Measurements from ENCODE around the gene MUSTN1. TPM values are rescaled to one million over a fixed set of nuclear protein-coding genes. Genes with fewer than 3 reads are reported as not detected.

Gene MUSTN1
- total RNA-seq, 2 experiments from 2014 or later: 0.40 to 3.0 TPM

GRCh38 chr3:52790337-52790736, 44.5 kb downstream of the MUSTN1 start:
- ATAC-seq: no peak
- CTCF ChIA-PET: interaction anchor here (1.3 kb wide), 1 partner anchor 9 kb away, joined by 3 read pairs; no protein-coding TSS in a partner anchor
- H3K27ac Mint-ChIP-seq: no peak overlapping the region
- no peaks in the 10 kb centered on the region for H3K9me3 Mint-ChIP-seq (ENCODE audit: low read depth)
- H3K4me1 Mint-ChIP-seq: no peaks in the 10 kb centered on the region
- DNase-seq: no peak
- H3K36me3 Mint-ChIP-seq: no peaks in the 10 kb centered on the region
- H3K4me3 Mint-ChIP-seq: no peak overlapping the region
- no peaks in the 10 kb centered on the region for H3K27me3 Mint-ChIP-seq

DNA sequence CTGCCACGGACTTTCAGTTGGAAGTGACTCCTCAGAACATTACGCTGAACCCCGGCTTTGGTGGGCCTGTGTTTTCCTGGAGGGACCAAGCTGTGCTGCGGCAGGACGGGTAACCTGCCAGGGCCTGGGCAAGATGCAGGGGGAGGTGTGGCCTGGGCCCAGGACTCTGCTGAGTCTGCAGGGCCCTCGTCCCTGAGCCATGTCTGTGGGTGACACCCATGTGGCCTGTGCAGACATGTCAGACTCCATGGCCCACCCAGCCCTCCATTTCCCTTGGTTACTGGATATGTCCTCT, 45.1 kb downstream of the MUSTN1 start:
- no peak for ATAC-seq
- no peaks in the 10 kb centered on the region for H3K4me1 Mint-ChIP-seq
- CTCF ChIA-PET: interaction anchor here (1.3 kb wide), 1 partner anchor 10 kb away, joined by 3 read pairs; no protein-coding TSS in a partner anchor
- H3K4me3 Mint-ChIP-seq: no peak overlapping the region
- H3K9me3 Mint-ChIP-seq (ENCODE audit: low read depth): no peaks in the 10 kb centered on the region
- H3K27ac Mint-ChIP-seq: no peak overlapping the region
- H3K36me3 Mint-ChIP-seq: no peaks in the 10 kb centered on the region
- no peaks in the 10 kb centered on the region for H3K27me3 Mint-ChIP-seq
- DNase-seq: no peak

DNA sequence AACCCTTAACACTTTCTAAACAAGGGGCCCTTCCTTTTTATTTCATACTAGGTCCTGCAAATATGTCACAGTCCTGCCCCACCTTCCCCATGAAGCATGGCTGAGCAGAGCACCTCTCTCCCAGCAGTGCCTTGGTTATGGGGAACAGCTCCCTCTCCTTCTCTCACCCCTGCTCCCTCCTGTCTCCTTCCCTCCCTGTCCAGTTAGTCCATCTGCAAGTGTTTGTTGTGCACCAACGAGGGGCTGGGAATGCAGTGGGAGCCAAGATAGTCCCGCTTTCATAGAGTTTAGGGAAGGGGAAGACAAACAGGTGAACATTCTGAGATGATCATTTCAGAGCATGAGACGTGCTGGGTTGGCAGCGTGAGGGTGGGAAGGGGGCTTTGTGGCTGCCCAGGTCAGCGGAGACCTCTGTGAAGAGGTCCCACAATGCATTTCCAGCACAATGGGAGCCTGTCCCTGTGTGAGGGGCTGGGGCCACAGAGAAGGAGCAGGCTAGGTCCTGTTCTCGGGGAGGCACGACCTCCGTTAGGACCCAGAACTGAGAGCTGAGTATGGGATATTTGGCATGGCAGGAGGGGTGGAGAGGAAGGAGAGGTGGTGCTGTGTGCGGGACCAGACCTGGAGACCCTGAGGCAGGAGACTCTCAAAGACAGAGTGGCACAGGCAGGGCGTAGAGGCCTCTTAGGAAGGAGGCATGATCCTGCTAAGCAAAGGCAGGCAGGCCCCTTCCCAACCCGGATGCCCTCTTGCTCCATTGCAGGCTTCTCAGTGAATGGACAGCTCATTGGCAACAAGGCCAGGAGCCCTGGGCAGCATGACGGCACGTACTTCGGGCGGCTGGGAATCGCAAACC, 45.7 kb downstream of the MUSTN1 start:
- Mint-ChIP-seq H3K4me3 (no peak overlapping the region), H3K27me3 (no peaks in the 10 kb centered on the region), H3K4me1 (no peaks in the 10 kb centered on the region), H3K9me3 (ENCODE audit: low read depth) (no peaks in the 10 kb centered on the region), H3K36me3 (no peaks in the 10 kb centered on the region), H3K27ac (no peak overlapping the region)
- DNase-seq (no peak), ATAC-seq (no peak)
- CTCF ChIA-PET: interaction anchor here (1.3 kb wide), 1 partner anchor 10 kb away, joined by 3 read pairs; no protein-coding TSS in a partner anchor

GRCh38 chr3:52787672-52788625, 46.9 kb downstream of the MUSTN1 start:
- Mint-ChIP-seq H3K9me3 (ENCODE audit: low read depth) (no peaks in the 10 kb centered on the region), H3K36me3 (no peaks in the 10 kb centered on the region), H3K27me3 (peaks cover under 1% of the 10 kb centered on the region), H3K4me1 (no peaks in the 10 kb centered on the region), H3K4me3 (no peak overlapping the region), H3K27ac (no peak overlapping the region)
- CTCF ChIA-PET: no interaction called here
- ATAC-seq: no peak
- DNase-seq: no peak

DNA sequence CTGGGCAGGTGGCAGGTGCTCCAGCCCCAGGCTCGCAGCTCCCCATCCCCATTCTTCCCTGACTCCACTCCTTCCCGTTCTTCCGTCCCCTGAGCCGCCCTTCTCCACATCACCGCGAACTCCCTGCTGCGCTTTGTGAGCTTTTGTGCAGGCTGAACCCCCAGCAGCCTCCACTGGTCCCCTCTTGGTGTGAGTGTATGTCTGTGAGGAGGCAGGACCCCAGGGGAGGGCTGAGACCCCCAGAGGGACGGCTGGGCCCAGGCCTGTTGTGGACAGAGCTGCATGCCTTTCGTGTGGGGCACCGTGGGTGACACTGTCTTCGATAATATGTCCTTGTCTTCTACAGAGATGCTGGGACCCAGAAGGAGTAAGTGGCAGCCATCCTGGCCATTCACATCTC, 47.6 kb downstream of the MUSTN1 start:
- Mint-ChIP-seq H3K36me3 (no peaks in the 10 kb centered on the region), H3K4me1 (no peaks in the 10 kb centered on the region), H3K9me3 (ENCODE audit: low read depth) (no peaks in the 10 kb centered on the region), H3K27me3 (peaks cover 7% of the 10 kb centered on the region), H3K27ac (no peak overlapping the region), H3K4me3 (no peak overlapping the region)
- DNase-seq (no peak), ATAC-seq (no peak)
- CTCF ChIA-PET: no interaction called here

GRCh38 chr3:52786330-52787215, 48.2 kb downstream of the MUSTN1 start:
- Mint-ChIP-seq H3K36me3 (no peaks in the 10 kb centered on the region), H3K4me3 (no peak overlapping the region), H3K27ac (no peak overlapping the region), H3K27me3 (peaks cover 9% of the 10 kb centered on the region), H3K4me1 (peaks cover 5% of the 10 kb centered on the region), H3K9me3 (ENCODE audit: low read depth) (no peaks in the 10 kb centered on the region)
- ATAC-seq (no peak), DNase-seq (no peak)
- CTCF ChIA-PET: no interaction called here

DNA sequence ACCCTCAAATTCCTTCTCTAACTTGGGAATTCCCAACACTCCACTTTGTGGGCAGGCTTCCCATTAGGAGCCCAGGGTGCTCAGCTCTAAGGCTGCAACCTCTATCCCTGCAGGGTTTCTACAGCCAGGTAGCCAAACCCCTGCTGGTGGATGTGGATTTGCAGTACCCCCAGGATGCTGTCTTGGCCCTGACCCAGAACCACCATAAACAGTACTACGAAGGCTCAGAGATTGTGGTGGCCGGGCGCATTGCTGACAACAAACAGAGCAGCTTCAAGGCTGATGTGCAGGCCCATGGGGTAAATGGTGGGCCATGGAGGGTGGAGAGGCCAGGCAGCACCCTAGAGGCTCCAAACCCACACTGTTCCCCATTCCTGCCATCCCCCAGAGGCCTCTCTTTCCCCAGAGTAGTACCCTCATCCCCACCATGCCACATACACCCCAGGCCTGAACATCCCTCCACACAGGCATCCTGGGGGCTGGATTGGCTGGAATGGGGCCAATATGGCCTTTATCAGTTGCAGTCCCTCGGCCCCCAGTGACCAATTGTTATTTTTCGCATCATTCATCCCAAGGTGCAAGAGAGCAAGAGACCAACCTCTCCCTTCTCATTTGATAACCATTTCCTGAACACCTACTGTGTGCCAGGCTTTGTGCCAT, 49.8 kb downstream of the MUSTN1 start:
- DNase-seq: no peak
- Mint-ChIP-seq H3K4me1 (peaks cover 6% of the 10 kb centered on the region), H3K27me3 (peaks cover 12% of the 10 kb centered on the region), H3K9me3 (ENCODE audit: low read depth) (no peaks in the 10 kb centered on the region), H3K27ac (no peak overlapping the region), H3K4me3 (no peak overlapping the region), H3K36me3 (no peaks in the 10 kb centered on the region)
- CTCF ChIA-PET: no interaction called here
- no peak for ATAC-seq

DNA sequence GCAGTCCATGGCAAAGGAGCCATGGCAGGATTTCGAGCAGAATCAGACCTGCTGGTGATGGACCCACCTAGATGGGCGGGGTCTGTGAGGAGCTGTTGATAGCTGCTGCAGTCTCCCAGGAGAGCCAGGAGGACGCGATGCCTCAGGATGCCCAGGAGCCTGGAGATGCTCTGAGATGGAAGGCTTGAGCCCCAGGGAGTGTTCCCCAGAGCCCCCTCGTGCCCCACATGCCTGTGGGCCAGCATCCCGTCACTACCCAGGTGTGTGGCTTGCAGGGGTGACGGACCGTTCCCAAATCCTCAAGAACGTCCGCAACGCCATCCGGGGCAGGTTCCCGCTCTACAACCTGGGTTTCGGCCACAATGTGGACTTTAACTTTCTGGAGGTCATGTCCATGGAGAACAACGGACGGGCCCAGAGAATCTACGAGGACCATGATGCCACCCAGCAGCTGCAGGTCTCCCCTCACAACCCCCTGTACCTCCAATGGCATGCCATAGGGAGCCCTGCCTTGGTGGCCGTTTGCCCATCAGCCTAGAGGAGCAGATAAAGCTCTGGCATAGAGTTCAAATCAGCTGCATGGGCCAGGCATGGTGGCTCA, 50.7 kb downstream of the MUSTN1 start:
- H3K4me3 Mint-ChIP-seq: no peak overlapping the region
- no peak for ATAC-seq
- no peak overlapping the region for H3K27ac Mint-ChIP-seq
- CTCF ChIA-PET: no interaction called here
- no peak for DNase-seq
- H3K4me1 Mint-ChIP-seq: peaks cover 6% of the 10 kb centered on the region
- H3K27me3 Mint-ChIP-seq: peaks cover 14% of the 10 kb centered on the region
- no peaks in the 10 kb centered on the region for H3K36me3 Mint-ChIP-seq
- no peaks in the 10 kb centered on the region for H3K9me3 Mint-ChIP-seq (ENCODE audit: low read depth)

DNA sequence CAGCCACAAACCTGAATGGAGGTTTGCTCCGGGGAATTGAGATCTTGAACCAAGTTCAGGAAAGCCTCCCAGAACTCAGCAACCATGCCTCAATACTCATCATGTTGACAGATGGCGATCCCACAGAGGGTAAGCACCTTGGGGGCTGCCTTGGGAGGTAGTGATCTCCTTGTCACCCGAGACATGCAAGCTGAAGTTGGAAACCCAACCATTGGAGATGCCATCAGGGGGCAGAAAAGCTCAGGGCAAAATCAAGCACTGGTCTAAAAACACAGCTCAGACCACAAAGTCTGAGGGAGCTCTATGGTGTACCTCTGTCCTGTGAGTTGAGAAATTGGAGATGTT, 51.6 kb downstream of the MUSTN1 start:
- Mint-ChIP-seq H3K4me3 (no peak overlapping the region), H3K27me3 (peaks cover 14% of the 10 kb centered on the region), H3K36me3 (no peaks in the 10 kb centered on the region), H3K27ac (no peak overlapping the region), H3K4me1 (peaks cover 6% of the 10 kb centered on the region), H3K9me3 (ENCODE audit: low read depth) (no peaks in the 10 kb centered on the region)
- CTCF ChIA-PET: interaction anchor here (1.4 kb wide), 1 partner anchor 52 kb away, joined by 3 read pairs; no protein-coding TSS in a partner anchor
- ATAC-seq (no peak), DNase-seq (no peak)

Small RNA genes lying within 50 kb of the gene (microRNA-seq; reads per million reads assigned to microRNA genes)
- not detected for gene MIR8064

Other genes with a start within 250 kb of the MUSTN1 start
- gene PBRM1, start 149.1 kb downstream of the MUSTN1 start, total RNA-seq: 10 to 100 TPM; 69.7 to 73.3 TPM
- 100 to 1,000 TPM in 1 of 2 experiments, 10 to 100 TPM in 1; 86.8 to 116 TPM for gene GNL3, start 149.0 kb downstream of the MUSTN1 start, total RNA-seq
- 10 to 100 TPM; 37.0 to 46.3 TPM for gene GLT8D1, start 129.2 kb downstream of the MUSTN1 start, total RNA-seq
- 100 to 1,000 TPM in 1 of 2 experiments, 10 to 100 TPM in 1; 87.3 to 106 TPM for gene SPCS1, start 128.9 kb downstream of the MUSTN1 start, total RNA-seq
- 10 to 100 TPM; 26.7 to 27.9 TPM for gene NEK4, start 64.1 kb downstream of the MUSTN1 start, total RNA-seq
- not detected for gene ITIH1, start 57.4 kb downstream of the MUSTN1 start, total RNA-seq
- not detected for gene ITIH3, start 40.2 kb downstream of the MUSTN1 start, total RNA-seq
- 10 to 100 TPM; 18.0 to 24.9 TPM for gene ITIH4, start 4.3 kb downstream of the MUSTN1 start, total RNA-seq
- gene STIMATE, start 62.5 kb upstream of the MUSTN1 start, total RNA-seq: 10 to 100 TPM; 43.3 to 47.8 TPM
- 10 to 100 TPM; 25.9 to 29.7 TPM for gene SFMBT1, start 211.1 kb upstream of the MUSTN1 start, total RNA-seq

Measured in activated CD8-positive, alpha-beta memory T cell treated with anti-CD3 and anti-CD28 coated beads, Interleukin-2, amount 10 ng/mL, durations not matched to agents 7 days and 5 days (primary cell).